Mesenteric fat pad (tissue), 1 donor: Measurements from ENCODE around the gene TPPP2. TPM values are rescaled to one million over a fixed set of nuclear protein-coding genes. Genes with fewer than 3 reads are reported as not detected.
A peak's percentile ranks its signal among the peaks of the same experiment; 100 is the strongest.
"Not testable (repeated sequence)": the region's sequence is repeated elsewhere in the genome, so short reads cannot be mapped to it uniquely, and the experiment has no call there.

Experiments
- DNase-seq: peaks from one replicate; pipeline ENCODE4 v3.0.0-alpha.2; 2020; ENCODE audit warnings: low spot score
- long read RNA-seq: library from polyadenylated mRNA; unstranded; transcript quantifications from one replicate; pipeline ENCODE4 v2.0.0, GENCODE V29; 2020
- total RNA-seq: library from RNA; stranded (reverse); fragmentation: NEBNext Ultra II Directional; extraction: Animal tissue kit (Norgen Biotek cat#: 25700); gene quantifications from one replicate; pipeline ENCODE4 v1.2.1, GENCODE V29; 2021
- donor health status: DM: yes; HTN: yes; CAD: no.

TPPP2 gene
- not detected for total RNA-seq
- long read RNA-seq: 0 reads

- no peak for DNase-seq
These were observed at the start of gene TPPP2 for GRCh38 chr14:21029917-21030316. Gene TPPP2, plus strand, starts transcription at chr14:21030217. Its CDS starts 365 bp downstream, at chr14:21030582.

GRCh38 chr14:20980906-20981305 is 49.1 kb upstream of the TPPP2 start:
- DNase-seq: no peak

GRCh38 chr14:20982646-20983369 is 47.2 kb upstream of the TPPP2 start:
- no peak for DNase-seq

GRCh38 chr14:20985650-20986049 is 44.4 kb upstream of the TPPP2 start:
- not testable (repeated sequence) for DNase-seq

- no peak for DNase-seq
These were observed 43.2 kb upstream of the TPPP2 start for GRCh38 chr14:20986811-20987210.

- no peak for DNase-seq
These were observed 41.1 kb upstream of the TPPP2 start for GRCh38 chr14:20988717-20989470.

GRCh38 chr14:20989471-20989786 is 40.6 kb upstream of the TPPP2 start:
- no peak for DNase-seq

- peak; percentile 92 for DNase-seq
These were observed 40.0 kb upstream of the TPPP2 start, which contains the start of gene METTL17 for GRCh38 chr14:20989787-20990600. Gene METTL17, plus strand, starts transcription at chr14:20989980. Its CDS starts 23 bp downstream, at chr14:20990003.

- DNase-seq: no peak
These were observed 33.5 kb upstream of the TPPP2 start for GRCh38 chr14:20996521-20996920.

- DNase-seq: no peak
These were observed 32.9 kb upstream of the TPPP2 start for GRCh38 chr14:20997115-20997514.

GRCh38 chr14:20997564-20997963 is 32.5 kb upstream of the TPPP2 start:
- no peak for DNase-seq

- DNase-seq: no peak
These were observed 31.9 kb upstream of the TPPP2 start for GRCh38 chr14:20998139-20998538.

GRCh38 chr14:20998674-20999366 is 31.2 kb upstream of the TPPP2 start, which contains the start of gene SLC39A2:
Gene SLC39A2, plus strand, starts transcription at chr14:20999293. Its CDS starts 154 bp downstream, at chr14:20999447.
- no peak for DNase-seq

- DNase-seq: no peak
These were observed 30.4 kb upstream of the TPPP2 start for GRCh38 chr14:20999591-20999990.

- DNase-seq: no peak
These were observed 28.8 kb upstream of the TPPP2 start for GRCh38 chr14:21001218-21001617.

GRCh38 chr14:21003788-21004346 is 26.1 kb upstream of the TPPP2 start:
- no peak for DNase-seq

GRCh38 chr14:21009721-21010120 is 20.3 kb upstream of the TPPP2 start:
- DNase-seq: not testable (repeated sequence)

- no peak for DNase-seq
These were observed 18.9 kb upstream of the TPPP2 start for GRCh38 chr14:21011136-21011535.

- DNase-seq: no peak
These were observed 15.2 kb upstream of the TPPP2 start for GRCh38 chr14:21014761-21015190.

- DNase-seq: no peak
These were observed 14.7 kb upstream of the TPPP2 start for GRCh38 chr14:21015312-21015711.
